A549 (cell line): ENCODE data around the gene PLA2G1B. TPM values are rescaled to one million over a fixed set of nuclear protein-coding genes. Genes with fewer than 3 reads are reported as not detected.
A peak's percentile ranks its signal among the peaks of the same experiment; 100 is the strongest.

Experiments
- ATAC-seq, 2 experiments: fragments of 200-7000 bp in 1 of 2; fragments of >200 bp in 1 of 2; cut with Nextera tagmentation in 1 of 2; cut with Tn5 transposase in 1 of 2; 3 replicates each; pipeline versions ENCODE4 v1.8.0 to v1.9.1; 2018 to 2020; ENCODE audit warnings: mild to moderate bottlenecking in 1 of 2, moderate library complexity in 1 of 2
- CTCF ChIA-PET: fragments of 300-600 bp; sonication (Branson Sonifier 250); formaldehyde crosslinking; extraction: SDS; loops from one replicate; lab custom pipeline; 2021; ENCODE audit warnings: antibody characterized with exemption, inconsistent platforms; lab: Yijun Ruan, JAX
- POLR2A ChIA-PET: fragments of 350-600 bp; formaldehyde crosslinking; extraction: SDS; loops from one replicate; lab custom pipeline; 2021; ENCODE audit warnings: antibody characterized with exemption, inconsistent platforms; lab: Yijun Ruan, JAX
- DNase-seq, 2 experiments: peaks; one replicate each; pipeline versions ENCODE4 v3.0.0 to v3.0.0-alpha.2; 2011 to 2016; ENCODE audit warnings: low read depth in 1 of 2, low spot score in 1 of 2
- FAIRE-seq: peaks from 2 replicates; lab custom pipeline; 2011; peaks lifted over from hg19 to GRCh38; lab: Jason Lieb, UNC
- H3K27ac ChIP-seq, 2 experiments: fragments of >200 bp; sonication (Bioruptor Twin); formaldehyde crosslinking; 3 replicates each; pipeline ENCODE4 v1.5.1; 2016 to 2017
- H3K4me1 ChIP-seq: fragments of >200 bp; sonication (Bioruptor Twin); formaldehyde crosslinking; 3 replicates; pipeline ENCODE4 v1.6.1; 2016
- H3K4me2 ChIP-seq: fragments of >200 bp; sonication (Bioruptor Twin); formaldehyde crosslinking; 3 replicates; pipeline ENCODE4 v1.6.1; 2016
- H3K4me3 ChIP-seq: fragments of >200 bp; sonication (Bioruptor Twin); formaldehyde crosslinking; 3 replicates; pipeline ENCODE4 v1.5.1; 2016
- H3K9me3 ChIP-seq: fragments of >200 bp; sonication (Bioruptor Twin); formaldehyde crosslinking; 3 replicates; pipeline ENCODE4 v1.6.1; 2016
- CBX8 ChIP-seq: fragments of 200-600 bp; sonication (generic); IDR thresholded peaks from 2 replicates; pipeline ENCODE4 v1.6.1; 2016
- CEBPB ChIP-seq, 2 experiments: fragments of >200 bp in 1 of 2; sonication (Bioruptor Twin) in 1 of 2; formaldehyde crosslinking in 1 of 2; IDR thresholded peaks; 2 replicates each; pipeline ENCODE4 v1.6.1; 2012 to 2016
- CHD4 ChIP-seq: fragments of 200-600 bp; sonication (generic); IDR thresholded peaks from 2 replicates; pipeline ENCODE4 v1.6.1; 2016; ENCODE audit warnings: antibody characterized with exemption, mild to moderate bottlenecking, borderline replicate concordance
- E2F6 ChIP-seq: IDR thresholded peaks from 2 replicates; pipeline ENCODE4 v1.6.1; 2012; ENCODE audit warnings: low read depth, borderline replicate concordance
- EHF ChIP-seq: fragments of 250-450 bp; sonication (Bioruptor Pico); IDR thresholded peaks from 2 replicates; pipeline ENCODE4 v1.5.0; 2020; ENCODE audit warnings: mild to moderate bottlenecking
- ELK1 ChIP-seq: fragments of 150-350 bp; IDR thresholded peaks from 2 replicates; pipeline ENCODE4 v1.6.1; 2014; ENCODE audit warnings: low read depth, mild to moderate bottlenecking, low read length
- ESRRA ChIP-seq: fragments of 150-350 bp; IDR thresholded peaks from 2 replicates; pipeline ENCODE4 v1.6.1; 2014; ENCODE audit warnings: mild to moderate bottlenecking, low read length, borderline replicate concordance
- FOSB ChIP-seq: fragments of 250-450 bp; sonication (Bioruptor Pico); IDR thresholded peaks from 2 replicates; pipeline ENCODE4 v1.5.0; 2020; ENCODE audit warnings: mild to moderate bottlenecking, moderate library complexity
- FOXS1 ChIP-seq: fragments of 250-450 bp; sonication (Bioruptor Pico); IDR thresholded peaks from 2 replicates; pipeline ENCODE4 v1.5.0; 2020; ENCODE audit warnings: mild to moderate bottlenecking, moderate library complexity
- GATA3 ChIP-seq: IDR thresholded peaks from 2 replicates; pipeline ENCODE4 v1.6.1; 2012; ENCODE audit warnings: borderline replicate concordance
- HDAC2 ChIP-seq: fragments of 200-600 bp; sonication (generic); IDR thresholded peaks from 2 replicates; pipeline ENCODE4 v1.6.1; 2016
- HOXA7 ChIP-seq: fragments of 250-450 bp; sonication (Bioruptor Pico); IDR thresholded peaks from 2 replicates; pipeline ENCODE4 v1.5.0; 2020; ENCODE audit warnings: mild to moderate bottlenecking, moderate library complexity
- MAFK ChIP-seq: fragments of 450-650 bp; IDR thresholded peaks from 2 replicates; pipeline ENCODE4 v1.6.1; 2014; ENCODE audit not compliant: partially characterized antibody
- NFE2L2 ChIP-seq: fragments of 150-350 bp; conservative IDR thresholded peaks from 2 replicates; pipeline ENCODE4 v1.6.1; 2014; ENCODE audit warnings: low read length
- RAD21 ChIP-seq, 2 experiments: fragments of >200 bp in 1 of 2; sonication (Bioruptor Twin) in 1 of 2; formaldehyde crosslinking in 1 of 2; IDR thresholded peaks in 1 of 2; conservative IDR thresholded peaks in 1 of 2; 2 replicates in 1 of 2; 3 replicates in 1 of 2; pipeline ENCODE4 v1.6.1; 2012 to 2018; ENCODE audit warnings: inconsistent platforms in 1 of 2
- REST ChIP-seq: fragments of 200-600 bp; sonication (generic); IDR thresholded peaks from 2 replicates; pipeline ENCODE4 v1.6.1; 2016; ENCODE audit warnings: antibody characterized with exemption, mild to moderate bottlenecking, moderate library complexity
- TFCP2L1 ChIP-seq: fragments of 250-450 bp; sonication (Bioruptor Pico); IDR thresholded peaks from 2 replicates; pipeline ENCODE4 v1.5.0; 2021; ENCODE audit warnings: mild to moderate bottlenecking
- ZC3H11A ChIP-seq: fragments of 450-650 bp; IDR thresholded peaks from 2 replicates; pipeline ENCODE4 v1.6.1; 2014; ENCODE audit warnings: antibody characterized with exemption, mild to moderate bottlenecking
- ZFP36 ChIP-seq: fragments of 450-650 bp; IDR thresholded peaks from 2 replicates; pipeline ENCODE4 v1.6.1; 2014; ENCODE audit warnings: borderline replicate concordance; ENCODE audit not compliant: partially characterized antibody
- ZSCAN20 ChIP-seq: fragments of 250-450 bp; sonication (Bioruptor Pico); IDR thresholded peaks from 2 replicates; pipeline ENCODE4 v1.8.0; 2022; ENCODE audit warnings: mild to moderate bottlenecking, moderate library complexity
- WGBS: methylation state at CpG from one replicate; pipeline ENCODE4 v1.1.6; 2017; ENCODE audit errors: missing lambda C conversion rate; 5-methylcytosine and 5-hydroxymethylcytosine counted together
- polyA minus RNA-seq: library from RNA; depleted of rRNA, polyadenylated mRNA; stranded (reverse); fragments of >200 nt; gene quantifications from 2 replicates; pipeline ENCODE4 v1.2.3, GENCODE V29; 2011; rRNA and poly(A)+ RNA removed
- polyA plus RNA-seq, 4 experiments: library from polyadenylated mRNA; depleted of rRNA in 3 of 4; stranded (reverse); fragments of >200 nt; fragmentation: RNase III in 1 of 4; extraction: RNeasy Plus Mini Kit Qiagen cat#74134 plus additional on column Dnase treatment in 1 of 4; gene quantifications; 2 replicates in 3 of 4; 3 replicates in 1 of 4; pipeline ENCODE4 v1.2.3, GENCODE V29; 2011 to 2017
- TF ChIP-seq, protein P1 (sequence below): fragments of >200 bp; sonication (Bioruptor Twin); formaldehyde crosslinking; IDR thresholded peaks from 3 replicates; pipeline ENCODE4 v1.6.1; 2016
- TF ChIP-seq, protein P2 (sequence below): fragments of >200 bp; sonication (Bioruptor Twin); formaldehyde crosslinking; IDR thresholded peaks from 2 replicates; pipeline ENCODE4 v1.6.1; 2016

PLA2G1B gene
- polyA plus RNA-seq (2011; rRNA removed) = 0.21 TPM in 1 of 2 replicates, not detected in the other
- not detected in 2 replicates for polyA plus RNA-seq (2012; cell fraction: cytosol; rRNA removed)
- not detected in 2 replicates for polyA plus RNA-seq (2012; cell fraction: nucleus; rRNA removed)
- not detected in 3 replicates for polyA plus RNA-seq (2017; fragmentation: RNase III; extraction: RNeasy Plus Mini Kit Qiagen cat#74134 plus additional on column Dnase treatment)
- not detected in 2 replicates for polyA minus RNA-seq

GRCh38 chr12:120327593-120327992 is at the start of gene PLA2G1B:
Gene PLA2G1B, minus strand, starts transcription at chr12:120327779. Its CDS starts 26 bp downstream, at chr12:120327753.
- no peak within 1 kb of the TSS for H3K4me2 ChIP-seq
- H3K4me1 ChIP-seq = no peaks in the 10 kb centered on the region
- WGBS = 58% methylated on average over 5 of the region's 5 CpGs
- no peak within 1 kb of the TSS for H3K4me3 ChIP-seq
- H3K27ac ChIP-seq = no peak within 1 kb of the TSS
- ChIA-PET CTCF (interaction anchor here (0.8 to 2.9 kb wide), 9 partner anchors 8 to 193 kb away, joined by 3 to 13 read pairs (median 4); partner anchors contain the start of gene SIRT4), POLR2A (no interaction called here)
- no peak for TF ChIP-seq FOXS1 (CRISPR knock-in tag)
- TF ChIP-seq CEBPB (IDR thresholded peaks at IDR 0.05) = no peak
- TF ChIP-seq, protein P1, sequence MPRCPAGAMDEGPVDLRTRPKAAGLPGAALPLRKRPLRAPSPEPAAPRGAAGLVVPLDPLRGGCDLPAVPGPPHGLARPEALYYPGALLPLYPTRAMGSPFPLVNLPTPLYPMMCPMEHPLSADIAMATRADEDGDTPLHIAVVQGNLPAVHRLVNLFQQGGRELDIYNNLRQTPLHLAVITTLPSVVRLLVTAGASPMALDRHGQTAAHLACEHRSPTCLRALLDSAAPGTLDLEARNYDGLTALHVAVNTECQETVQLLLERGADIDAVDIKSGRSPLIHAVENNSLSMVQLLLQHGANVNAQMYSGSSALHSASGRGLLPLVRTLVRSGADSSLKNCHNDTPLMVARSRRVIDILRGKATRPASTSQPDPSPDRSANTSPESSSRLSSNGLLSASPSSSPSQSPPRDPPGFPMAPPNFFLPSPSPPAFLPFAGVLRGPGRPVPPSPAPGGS = no peak
- TF ChIP-seq CBX8 = no peak
- no peak for TF ChIP-seq HDAC2
- no peak for TF ChIP-seq GATA3
- TF ChIP-seq, protein P2, sequence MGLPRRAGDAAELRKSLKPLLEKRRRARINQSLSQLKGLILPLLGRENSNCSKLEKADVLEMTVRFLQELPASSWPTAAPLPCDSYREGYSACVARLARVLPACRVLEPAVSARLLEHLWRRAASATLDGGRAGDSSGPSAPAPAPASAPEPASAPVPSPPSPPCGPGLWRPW = no peak
- TF ChIP-seq HOXA7 (CRISPR knock-in tag) = no peak
- no peak for TF ChIP-seq RAD21 (conservative IDR thresholded peaks at IDR 0.05 in 1 of 2, IDR thresholded peaks at IDR 0.05 in 1 of 2)
- TF ChIP-seq E2F6 = no peak
- TF ChIP-seq ZFP36 = no peak
- no peak for TF ChIP-seq ZSCAN20 (CRISPR knock-in tag)
- no peak for TF ChIP-seq FOSB (CRISPR knock-in tag)
- no peak for TF ChIP-seq CHD4
- no peak for TF ChIP-seq ELK1
- TF ChIP-seq ZC3H11A = no peak
- TF ChIP-seq ESRRA = no peak
- no peak for TF ChIP-seq TFCP2L1 (CRISPR knock-in tag)
- no peak for TF ChIP-seq MAFK
- TF ChIP-seq EHF = no peak
- no peak for DNase-seq
- FAIRE-seq = no peak
- H3K9me3 ChIP-seq = no peaks in the 10 kb centered on the region
- ATAC-seq = no peak

- Histone ChIP-seq H3K4me3 (no peak overlapping the region), H3K4me2 (no peak overlapping the region), H3K27ac (no peak overlapping the region)
- no peak for FAIRE-seq
- 56% methylated on average over 5 of the region's 5 CpGs for WGBS
- TF ChIP-seq NFE2L2 = 0 out of 2 replicates have a peak, but pooled peaks have one; percentile 3
- no peak for TF ChIP-seq REST
- TF ChIP-seq, protein P2 = no peak
- TF ChIP-seq, all 56 proteins: peak for 1
- H3K4me1 ChIP-seq = peaks cover 6% of the 10 kb centered on the region; the same call in 1 of the 3 replicates
- ChIA-PET CTCF (interaction anchor here (1.8 to 3.1 kb wide), 3 partner anchors 10 to 44 kb away, joined by 4 to 13 read pairs (median 8); no protein-coding TSS in a partner anchor), POLR2A (interaction anchor here (0.6 kb wide), 1 partner anchor 176 kb away, joined by 3 read pairs; no protein-coding TSS in a partner anchor)
- ATAC-seq (peak in 1 of 2 experiments; percentile 11; a peak in 1 of 6 replicates), DNase-seq (no peak)
- no peaks in the 10 kb centered on the region for H3K9me3 ChIP-seq
These were observed 49.5 kb upstream of the PLA2G1B start for GRCh38 chr12:120376934-120377572.
